Renal cortex interstitium (tissue), 11 donors: ENCODE results near the gene SLFN12L. TPM values are rescaled to one million over a fixed set of nuclear protein-coding genes. Genes with fewer than 3 reads are reported as not detected.
A peak's percentile ranks its signal among the peaks of the same experiment; 100 is the strongest.

Experiments used
- DNase-seq, 11 donors: peaks; one replicate each; pipeline ENCODE4 v3.0.0-alpha.2; 2013; ENCODE audit warnings: low read depth in 9 of 11, low spot score in 4 of 11; ENCODE audit errors: extremely low read depth in 1 of 11
- polyA plus RNA-seq, 3 donors: library from polyadenylated mRNA; unstranded; fragments of 120-200 nt; gene quantifications; one replicate each; pipeline ENCODE4 v1.2.1, GENCODE V29; 2013; ENCODE audit not compliant: insufficient read length in 3 of 3

The SLFN12L gene
- polyA plus RNA-seq, 3 donors: 0.13 to 0.33 (median 0.16) TPM

DNA sequence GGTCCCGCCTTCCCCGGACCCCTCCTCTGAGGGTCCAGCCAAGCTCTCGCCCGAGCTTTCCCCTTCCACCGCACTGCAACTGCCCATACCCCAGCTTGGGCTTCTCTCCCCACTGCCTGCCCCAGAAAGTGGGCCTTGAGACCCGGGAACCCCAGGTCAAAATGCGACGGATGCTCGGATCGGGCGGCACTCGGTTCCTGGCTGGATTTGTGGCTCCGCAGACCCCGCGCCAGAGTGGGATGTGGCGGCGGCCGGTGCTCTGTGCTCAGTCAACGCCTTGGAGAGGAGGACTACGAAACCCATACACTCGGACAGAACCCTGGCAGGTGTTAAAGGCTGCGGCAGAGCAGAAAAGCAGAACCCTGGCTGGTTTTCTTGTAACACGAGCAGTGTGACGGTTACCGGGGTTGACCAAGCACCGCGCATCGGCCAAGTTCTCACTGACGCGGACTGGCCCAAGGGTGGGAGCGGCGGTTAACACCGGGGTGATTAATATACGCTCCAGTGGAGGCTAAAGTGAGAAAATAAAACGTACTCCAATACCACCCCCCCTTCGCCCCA lies 88.0 kb downstream of the SLFN12L start:
- DNase-seq: peak in 4 of 11 donors; percentile 13 to 34 (median 28)

DNA sequence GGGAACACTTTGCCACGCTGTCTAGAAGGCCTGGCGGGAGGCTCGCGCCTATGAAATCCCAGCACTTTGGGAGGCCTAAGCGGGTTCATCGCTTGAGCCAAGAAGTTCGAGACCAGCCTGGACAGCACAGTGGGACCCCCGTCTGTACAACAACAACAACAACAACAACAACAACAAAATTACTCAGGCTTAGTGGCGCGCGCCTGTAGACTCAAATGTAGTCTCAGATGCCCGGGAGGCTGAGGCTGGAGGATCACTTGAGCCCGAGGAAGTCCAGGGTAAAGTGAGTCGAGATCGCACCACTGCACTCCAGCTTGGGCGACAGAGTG lies 88.6 kb downstream of the SLFN12L start:
- DNase-seq: no peak

DNA sequence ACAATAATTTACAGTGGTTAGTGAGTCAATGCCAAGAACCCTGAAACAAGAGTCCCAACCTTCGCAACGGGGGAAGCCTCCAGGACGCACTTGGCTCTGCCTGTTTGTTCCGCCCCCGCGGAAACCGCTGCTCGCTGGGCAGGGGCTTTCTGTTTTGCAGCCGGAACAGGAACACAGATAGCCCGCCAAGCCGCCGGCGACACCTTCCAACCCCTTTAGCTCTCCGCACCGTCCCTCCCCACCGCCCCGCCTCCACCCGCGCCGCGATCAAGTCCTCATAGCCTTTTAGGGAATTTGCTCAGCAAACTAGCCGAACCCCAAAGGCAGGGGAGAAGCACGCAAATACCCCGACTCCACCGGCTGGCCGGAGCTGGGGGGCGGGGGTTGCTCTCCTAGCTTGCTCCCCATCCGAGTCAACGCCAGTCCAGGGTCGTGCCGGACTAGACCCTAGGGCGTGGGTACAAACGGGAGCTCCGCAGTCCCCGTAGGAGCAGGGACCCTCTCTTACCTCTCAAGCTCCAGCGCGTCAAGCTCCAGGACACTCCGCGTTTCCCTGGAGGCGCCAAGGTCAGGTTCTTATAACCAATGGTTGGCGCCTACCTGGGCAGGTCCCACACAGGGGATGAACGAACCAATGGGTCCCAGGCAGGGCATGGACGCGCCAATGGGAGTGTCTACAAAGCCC lies 89.1 kb downstream of the SLFN12L start, which contains the start of gene SLFN13:
Gene SLFN13, minus strand, starts transcription at position 553 of the 685 bp plus-strand sequence. CDS start 3,086 bp downstream, outside the sequence.
- DNase-seq: peak in 8 of 11 donors; percentile 55 to 81 (median 68)

DNA sequence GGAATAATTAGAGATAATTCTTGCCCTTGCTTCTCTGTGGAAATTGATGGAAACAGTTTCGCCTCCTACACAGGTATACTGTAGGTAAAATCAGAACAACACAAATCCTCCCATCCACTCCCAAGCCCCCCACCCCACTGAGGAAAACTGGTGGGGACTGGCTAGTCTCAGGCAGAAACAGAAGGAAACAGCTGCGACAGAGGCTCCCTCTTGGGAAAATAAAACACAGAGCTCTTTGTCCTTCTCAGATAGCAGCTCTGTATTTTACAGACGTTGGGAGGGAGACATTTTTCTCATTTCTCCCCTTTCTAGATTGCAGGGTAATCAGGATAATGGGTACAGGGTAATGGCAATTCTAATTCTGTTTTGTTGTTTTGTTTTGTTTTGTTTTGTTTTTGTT lies 90.0 kb downstream of the SLFN12L start:
- no peak for DNase-seq

DNA sequence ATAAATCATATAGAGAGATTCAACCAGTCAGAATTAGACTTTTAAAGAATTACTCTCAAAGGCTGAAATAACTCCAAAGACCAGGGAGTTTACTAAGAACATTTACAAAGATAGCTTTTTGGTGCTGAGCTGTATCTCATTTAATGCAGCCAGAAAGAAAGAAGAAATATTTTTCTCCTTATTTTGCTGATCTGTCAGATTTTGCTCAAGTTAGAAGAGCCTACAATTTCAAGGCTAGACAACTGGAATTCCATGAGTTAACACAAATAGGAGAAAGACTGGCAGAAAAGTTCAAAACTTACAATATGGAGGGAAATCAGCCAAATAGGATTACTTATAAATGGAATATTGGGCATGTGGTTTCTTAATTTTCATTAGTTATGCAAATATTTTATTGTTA lies 99.0 kb downstream of the SLFN12L start:
- no peak for DNase-seq

DNA sequence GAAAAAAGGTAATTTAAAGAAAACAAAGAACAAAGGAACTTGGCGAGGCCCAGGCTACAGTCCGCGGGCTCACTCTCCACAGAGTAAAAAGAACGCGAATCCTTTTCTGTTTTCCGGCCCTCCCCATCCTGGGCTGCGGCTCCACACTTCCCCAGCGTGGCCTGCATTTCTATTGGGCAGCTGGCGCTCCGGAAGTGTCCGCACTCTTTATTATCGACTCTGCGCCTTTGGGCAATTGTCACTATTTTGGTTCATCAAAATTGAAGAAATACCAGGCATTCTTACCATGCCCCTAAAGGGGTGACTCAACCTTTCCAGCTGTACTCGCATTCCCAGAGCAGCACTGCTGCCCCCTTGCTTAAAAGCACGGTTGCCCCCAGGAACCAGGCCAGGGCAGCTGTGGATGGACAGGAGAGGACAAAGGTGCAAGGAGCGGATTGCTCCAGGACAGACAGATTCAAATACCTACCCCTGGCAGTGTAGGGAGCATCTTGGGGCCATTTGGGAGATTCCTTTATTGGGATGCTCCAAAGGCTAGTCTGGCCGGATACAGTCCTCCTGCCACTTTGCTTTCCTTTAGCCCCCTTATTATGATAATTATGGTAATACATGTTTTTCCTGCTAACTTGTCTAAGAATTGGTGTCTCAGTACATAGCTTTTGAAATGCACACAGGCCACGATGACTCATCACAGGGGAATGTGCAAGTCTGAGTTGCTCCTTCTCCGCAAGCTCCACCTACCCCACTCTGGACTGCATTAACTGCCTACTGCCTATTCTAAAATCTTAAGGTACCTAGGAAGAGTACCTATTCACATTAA lies 104.2 kb downstream of the SLFN12L start:
- peak; percentile 51 to 92 (median 60) for DNase-seq

DNA sequence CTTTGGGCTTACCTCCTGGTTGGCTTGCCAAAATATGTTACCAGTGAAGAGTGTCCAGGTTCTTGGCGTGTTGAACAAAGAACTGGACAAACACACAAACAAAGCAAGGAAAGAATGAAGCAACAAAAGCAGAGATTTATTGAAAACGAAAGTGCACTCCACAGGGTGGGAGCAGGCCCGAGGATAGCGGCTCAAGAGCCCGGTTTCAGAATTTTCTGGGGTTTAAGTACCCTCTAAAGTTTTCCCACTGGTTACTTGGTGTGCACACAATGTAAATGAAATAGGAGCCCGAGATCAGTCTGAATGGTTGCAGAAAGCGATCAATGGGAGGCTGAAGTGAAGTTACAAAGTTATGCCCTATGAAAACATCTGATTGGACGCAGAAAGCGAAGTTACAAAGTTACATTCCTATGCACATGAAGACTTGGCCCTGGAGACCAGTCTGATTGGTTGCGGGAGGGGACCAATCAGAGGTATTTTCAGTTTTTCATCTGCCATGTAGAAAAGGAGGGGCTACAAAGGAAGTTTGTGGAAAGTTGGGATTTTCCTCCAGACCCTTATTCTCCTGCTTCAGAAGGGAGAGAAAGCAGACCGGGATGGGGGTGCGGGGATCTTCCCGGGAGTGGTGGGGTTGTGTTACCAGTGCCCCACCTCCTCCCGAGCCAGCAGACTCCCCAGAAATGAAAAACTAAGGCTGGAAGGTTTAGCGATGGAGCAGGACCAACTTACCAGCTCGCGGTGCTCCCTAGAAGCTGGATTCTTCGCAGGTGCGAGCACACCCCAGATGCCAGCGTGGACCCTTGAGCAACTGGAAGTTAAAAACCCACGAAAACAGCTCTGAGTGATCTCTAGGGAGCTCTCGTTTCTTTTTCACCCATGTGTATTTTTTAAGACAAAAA lies 105.1 kb downstream of the SLFN12L start, which contains the start of gene SLFN12:
Gene SLFN12, minus strand, starts transcription at position 325 of the 899 bp plus-strand sequence. CDS start 9,472 bp downstream, outside the sequence.
- peak; percentile 72 to 95 (median 83) for DNase-seq

DNA sequence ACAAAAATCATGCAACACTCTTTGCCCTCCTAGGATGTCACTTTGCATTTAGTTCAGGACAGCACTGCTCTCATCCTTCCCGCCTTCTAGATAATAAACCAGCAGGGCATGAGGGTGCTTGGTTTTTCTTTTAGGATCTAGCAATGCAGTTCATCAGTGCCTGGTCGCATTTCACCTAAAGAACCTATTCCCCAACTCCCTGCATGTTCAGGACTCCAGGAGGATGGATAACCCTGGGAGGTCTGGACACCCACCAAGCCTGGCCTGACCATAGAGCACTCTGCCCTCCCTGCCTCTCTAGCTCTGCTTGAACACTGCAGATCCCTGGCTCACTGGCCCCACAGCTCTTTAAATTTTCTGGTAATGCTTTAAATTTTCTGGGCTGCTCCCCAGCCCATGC lies 107.8 kb downstream of the SLFN12L start:
- no peak for DNase-seq

DNA sequence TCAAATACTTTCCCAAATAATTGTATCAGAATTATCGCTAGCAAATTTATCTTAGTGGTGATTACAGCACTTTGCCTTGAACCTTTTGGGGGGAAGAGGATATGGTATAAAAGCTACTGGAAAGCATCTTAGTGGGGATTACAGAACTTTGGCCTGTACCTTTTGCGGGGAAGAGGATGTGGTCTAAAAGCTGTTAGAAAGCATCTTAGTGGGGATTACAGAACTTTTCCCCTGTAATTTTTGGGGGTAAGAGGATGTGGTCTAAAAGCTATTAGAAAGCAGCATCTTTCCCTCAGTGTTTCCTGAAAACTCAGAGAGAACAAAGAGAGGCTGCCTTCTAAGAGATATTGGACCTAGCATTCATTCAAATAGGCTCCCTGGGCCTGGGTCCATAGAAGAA lies 109.2 kb downstream of the SLFN12L start:
- no peak for DNase-seq

DNA sequence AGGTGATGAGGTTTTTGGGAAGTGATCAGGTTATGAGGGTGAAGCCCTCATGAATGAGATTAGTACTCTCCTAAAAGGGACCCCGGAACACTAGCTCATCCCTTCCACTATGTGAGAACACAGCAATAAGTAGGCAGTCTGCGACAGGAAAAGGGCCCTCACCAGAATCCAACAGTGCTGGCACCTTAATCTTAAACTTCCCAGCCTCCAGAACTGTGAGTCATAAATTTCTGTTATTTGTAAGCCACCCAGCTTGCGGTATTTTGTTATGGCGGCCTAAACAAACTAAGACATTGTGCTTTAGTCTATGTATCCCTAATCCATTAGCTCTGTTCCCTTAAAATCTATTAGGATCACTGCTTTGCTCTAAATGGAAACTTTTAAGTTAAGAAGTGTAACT lies 113.7 kb downstream of the SLFN12L start:
- DNase-seq: no peak

Other genes starting within 250 kb of the SLFN12L start
- 10 to 100 TPM; 10.1 to 19.2 (median 11.8) TPM for gene SLFN11, start 164.1 kb downstream of the SLFN12L start, polyA plus RNA-seq
- 10 to 100 TPM; 13.7 to 20.2 (median 15.7) TPM for gene SLFN12, start 105.2 kb downstream of the SLFN12L start, polyA plus RNA-seq
- gene SLFN13, start 88.9 kb downstream of the SLFN12L start, polyA plus RNA-seq: 10 to 100 TPM; 18.1 to 44.0 (median 24.4) TPM
- under 1 TPM; 0.18 to 0.23 (median 0.19) TPM for gene SLFN14, start 23.1 kb upstream of the SLFN12L start, polyA plus RNA-seq
- gene PEX12, start 40.9 kb upstream of the SLFN12L start, polyA plus RNA-seq: 10 to 100 TPM; 10.1 to 11.4 (median 10.6) TPM
- 100 to 1,000 TPM; 124 to 141 (median 126) TPM for gene AP2B1, start 49.6 kb upstream of the SLFN12L start, polyA plus RNA-seq
- 10 to 100 TPM; 11.0 to 18.4 (median 11.7) TPM for gene RASL10B, start 194.0 kb upstream of the SLFN12L start, polyA plus RNA-seq
- gene GAS2L2, start 215.6 kb upstream of the SLFN12L start, polyA plus RNA-seq: under 1 TPM; 0.06 to 0.08 (median 0.08) TPM
- gene C17orf50, start 223.2 kb upstream of the SLFN12L start, polyA plus RNA-seq: under 1 TPM in 2 of 3 donors, not detected in 1; 0.25 to 0.26 TPM